BLaER1 treated with 17β-estradiol and CSF1 and Interleukin-3, amounts not matched to agents 10 nM and 100 nM (cell line): Measurements from ENCODE around the gene FAM50A.

ENCODE experiments used
- H3K27ac ChIP-seq, 11 experiments: shearing (Covaris generic); formaldehyde crosslinking; 2 replicates each; pipeline ENCODE4 v1.8.1; 2022
- H3K27me3 ChIP-seq, 11 experiments: shearing (Covaris generic); formaldehyde crosslinking; 2 replicates each; pipeline ENCODE4 v1.8.1; 2022
- H3K36me3 ChIP-seq, 11 experiments: shearing (Covaris generic); formaldehyde crosslinking; 2 replicates each; pipeline ENCODE4 v1.8.1; 2022
- H3K4me1 ChIP-seq, 10 experiments: shearing (Covaris generic); formaldehyde crosslinking; 2 replicates each; pipeline ENCODE4 v1.8.1; 2022
- H3K4me2 ChIP-seq, 11 experiments: shearing (Covaris generic); formaldehyde crosslinking; 2 replicates each; pipeline ENCODE4 v1.8.1; 2022
- H3K4me3 ChIP-seq, 10 experiments: shearing (Covaris generic); formaldehyde crosslinking; 2 replicates each; pipeline ENCODE4 v1.8.1; 2022
- H3K9ac ChIP-seq, 11 experiments: shearing (Covaris generic); formaldehyde crosslinking; 2 replicates each; pipeline ENCODE4 v1.8.1; 2022
- H3K9me3 ChIP-seq, 11 experiments: shearing (Covaris generic); formaldehyde crosslinking; replicated peaks in 1 of 11; 2 replicates each; pipeline ENCODE4 v1.8.1; 2022
- H4K20me1 ChIP-seq, 11 experiments: shearing (Covaris generic); formaldehyde crosslinking; 2 replicates each; pipeline ENCODE4 v1.8.1; 2022
- Cebpa-rat ChIP-seq, 11 experiments: shearing (Covaris generic); IDR thresholded peaks; 2 replicates each; pipeline ENCODE4 v1.8.1; 2022

Gene FAM50A

GRCh38 chrX:154419189-154419588, 24.8 kb upstream of the FAM50A start:
- H3K36me3 ChIP-seq: peaks cover 0 to 24% (median 0%) of the 10 kb centered on the region in 11 experiments; a peak in 6 of 22 replicates
- no peaks in the 10 kb centered on the region; a peak in 3 of 22 replicates for H3K9me3 ChIP-seq
- peaks cover 0 to 21% (median 3%) of the 10 kb centered on the region in 11 experiments; a peak in 8 of 22 replicates for H4K20me1 ChIP-seq
- H3K27me3 ChIP-seq: peaks cover 34 to 69% (median 55%) of the 10 kb centered on the region in 11 experiments; a peak in 21 of 22 replicates
- H3K4me1 ChIP-seq: peaks cover 0 to 7% (median 2%) of the 10 kb centered on the region in 10 experiments; a peak in 10 of 20 replicates
- no peak overlapping the region for H3K4me2 ChIP-seq
- H3K9ac ChIP-seq: no peak overlapping the region
- no peak overlapping the region for H3K4me3 ChIP-seq
- TF ChIP-seq Cebpa-rat (IDR thresholded peaks at IDR 0.05): no peak
- no peak overlapping the region for H3K27ac ChIP-seq

- peaks cover 34 to 72% (median 60%) of the 10 kb centered on the region in 11 experiments; a peak in 21 of 22 replicates for H3K27me3 ChIP-seq
- H3K4me2 ChIP-seq: no peak overlapping the region
- H3K27ac ChIP-seq: no peak overlapping the region
- peaks cover 0 to 24% (median 0%) of the 10 kb centered on the region in 11 experiments; a peak in 6 of 22 replicates for H3K36me3 ChIP-seq
- no peak for TF ChIP-seq Cebpa-rat (IDR thresholded peaks at IDR 0.05)
- no peak overlapping the region for H3K4me3 ChIP-seq
- H4K20me1 ChIP-seq: peaks cover 0 to 21% (median 3%) of the 10 kb centered on the region in 11 experiments; a peak in 8 of 22 replicates
- no peak overlapping the region for H3K9ac ChIP-seq
- H3K4me1 ChIP-seq: peaks cover 0 to 13% (median 3%) of the 10 kb centered on the region in 10 experiments; a peak in 10 of 20 replicates
- no peaks in the 10 kb centered on the region; a peak in 3 of 22 replicates for H3K9me3 ChIP-seq
These were observed 24.1 kb upstream of the FAM50A start for GRCh38 chrX:154419688-154420401.

GRCh38 chrX:154420402-154420756, 23.6 kb upstream of the FAM50A start:
- H3K27ac ChIP-seq: no peak overlapping the region
- H3K9ac ChIP-seq: no peak overlapping the region
- H3K36me3 ChIP-seq: peaks cover 0 to 24% (median 0%) of the 10 kb centered on the region in 11 experiments; a peak in 6 of 22 replicates
- TF ChIP-seq Cebpa-rat (IDR thresholded peaks at IDR 0.05): no peak
- no peaks in the 10 kb centered on the region; a peak in 3 of 22 replicates for H3K9me3 ChIP-seq
- H3K4me3 ChIP-seq: no peak overlapping the region
- H3K4me2 ChIP-seq: no peak overlapping the region
- peaks cover 0 to 13% (median 3%) of the 10 kb centered on the region in 10 experiments; a peak in 10 of 20 replicates for H3K4me1 ChIP-seq
- H4K20me1 ChIP-seq: peaks cover 0 to 21% (median 3%) of the 10 kb centered on the region in 11 experiments; a peak in 8 of 22 replicates
- peaks cover 34 to 72% (median 60%) of the 10 kb centered on the region in 11 experiments; a peak in 21 of 22 replicates for H3K27me3 ChIP-seq

GRCh38 chrX:154426916-154427770, 16.8 kb upstream of the FAM50A start:
- Histone ChIP-seq H3K4me3 (peak overlapping the region in 2 of 10 experiments; percentile 76 to 78; a peak in 5 of 20 replicates), H3K9ac (peak overlapping the region in 1 of 11 experiments; percentile 49; a peak in 1 of 22 replicates), H3K4me1 (peaks cover 20 to 52% (median 42%) of the 10 kb centered on the region in 10 experiments), H3K4me2 (peak overlapping the region; percentile 44 to 84 (median 69); a peak in 20 of 22 replicates), H4K20me1 (peaks cover 0 to 16% (median 3%) of the 10 kb centered on the region in 11 experiments; a peak in 9 of 22 replicates), H3K9me3 (peaks cover 0 to 25% (median 19%) of the 10 kb centered on the region in 11 experiments; a peak in 16 of 22 replicates), H3K27me3 (peaks cover 0 to 36% (median 18%) of the 10 kb centered on the region in 11 experiments; a peak in 13 of 22 replicates), H3K36me3 (peaks cover 1 to 7% (median 6%) of the 10 kb centered on the region in 11 experiments; a peak in 15 of 22 replicates), H3K27ac (peak overlapping the region in 2 of 11 experiments; percentile 16 to 30; a peak in 3 of 22 replicates)
- TF ChIP-seq Cebpa-rat (IDR thresholded peaks at IDR 0.05): no peak

GRCh38 chrX:154428176-154429171, 15.5 kb upstream of the FAM50A start, which contains the start of gene ATP6AP1:
Gene ATP6AP1 (plus strand): TSS chrX:154428677. CDS start chrX:154428693, 16 bp downstream.
- TF ChIP-seq Cebpa-rat (IDR thresholded peaks at IDR 0.05): no peak
- H3K27me3 ChIP-seq: peaks cover 0 to 48% (median 22%) of the 10 kb centered on the region in 11 experiments; a peak in 15 of 22 replicates
- H4K20me1 ChIP-seq: peaks cover 0 to 29% (median 12%) of the 10 kb centered on the region in 11 experiments; a peak in 13 of 22 replicates
- H3K9me3 ChIP-seq: peaks cover 0 to 25% (median 19%) of the 10 kb centered on the region in 11 experiments; a peak in 16 of 22 replicates
- peak within 1 kb of the TSS; percentile 68 to 86 (median 76) for H3K4me3 ChIP-seq
- peak within 1 kb of the TSS; percentile 64 to 88 (median 75) for H3K4me2 ChIP-seq
- H3K27ac ChIP-seq: peak within 1 kb of the TSS; percentile 50 to 84 (median 79)
- H3K36me3 ChIP-seq: peaks cover 9 to 20% (median 18%) of the 10 kb centered on the region in 11 experiments; a peak in 19 of 22 replicates
- H3K9ac ChIP-seq: peak within 1 kb of the TSS; percentile 75 to 87 (median 84)
- H3K4me1 ChIP-seq: peaks cover 20 to 62% (median 47%) of the 10 kb centered on the region in 10 experiments

- peak overlapping the region; percentile 68 to 86 (median 76); a peak in 19 of 20 replicates for H3K4me3 ChIP-seq
- H3K36me3 ChIP-seq: peaks cover 9 to 33% (median 30%) of the 10 kb centered on the region in 11 experiments; a peak in 21 of 22 replicates
- H3K9me3 ChIP-seq: peaks cover 0 to 25% (median 19%) of the 10 kb centered on the region in 11 experiments; a peak in 16 of 22 replicates
- H3K27me3 ChIP-seq: peaks cover 3 to 49% (median 24%) of the 10 kb centered on the region in 11 experiments; a peak in 16 of 22 replicates
- peak overlapping the region; percentile 64 to 88 (median 75) for H3K4me2 ChIP-seq
- no peak for TF ChIP-seq Cebpa-rat (IDR thresholded peaks at IDR 0.05)
- H3K4me1 ChIP-seq: peaks cover 20 to 52% (median 43%) of the 10 kb centered on the region in 10 experiments
- H3K9ac ChIP-seq: peak overlapping the region in 10 of 11 experiments; percentile 75 to 87 (median 84); a peak in 9 of 22 replicates
- H3K27ac ChIP-seq: peak overlapping the region in 6 of 11 experiments; percentile 50 to 84 (median 78); a peak in 7 of 22 replicates
- peaks cover 0 to 42% (median 18%) of the 10 kb centered on the region in 11 experiments; a peak in 14 of 22 replicates for H4K20me1 ChIP-seq
These were observed 14.2 kb upstream of the FAM50A start for GRCh38 chrX:154429711-154430110.

- H3K9me3 ChIP-seq: peaks cover 0 to 25% (median 19%) of the 10 kb centered on the region in 11 experiments; a peak in 16 of 22 replicates
- peaks cover 20 to 55% (median 43%) of the 10 kb centered on the region in 10 experiments for H3K4me1 ChIP-seq
- H3K27ac ChIP-seq: peak overlapping the region; percentile 30 to 84 (median 50); a peak in 19 of 22 replicates
- H3K36me3 ChIP-seq: peaks cover 9 to 40% (median 38%) of the 10 kb centered on the region in 11 experiments; a peak in 21 of 22 replicates
- peak overlapping the region; percentile 1 to 85 (median 58); a peak in 14 of 22 replicates for H3K9ac ChIP-seq
- peak overlapping the region in 8 of 10 experiments; percentile 22 to 86 (median 77); a peak in 10 of 20 replicates for H3K4me3 ChIP-seq
- H4K20me1 ChIP-seq: peaks cover 0 to 49% (median 21%) of the 10 kb centered on the region in 11 experiments; a peak in 14 of 22 replicates
- TF ChIP-seq Cebpa-rat (IDR thresholded peaks at IDR 0.05): no peak; a peak in 1 of 22 replicates
- H3K27me3 ChIP-seq: peaks cover 3 to 57% (median 27%) of the 10 kb centered on the region in 11 experiments; a peak in 16 of 22 replicates
- peak overlapping the region; percentile 41 to 88 (median 73) for H3K4me2 ChIP-seq
These were observed 13.5 kb upstream of the FAM50A start for GRCh38 chrX:154430479-154430878.
